K562 (cell line): ENCODE data around the gene TM7SF3. TPM values are rescaled to one million over a fixed set of nuclear protein-coding genes. Genes with fewer than 3 reads are reported as not detected.
A peak's percentile ranks its signal among the peaks of the same experiment; 100 is the strongest.

Experiments used
- ARID4B ChIP-seq: sonication (generic); formaldehyde crosslinking; IDR thresholded peaks from 2 replicates; pipeline ENCODE4 v1.8.0; 2022; ENCODE audit warnings: mild to moderate bottlenecking, missing genetic modification reagents
- BRD9 ChIP-seq: fragments of 450-650 bp; IDR thresholded peaks from 2 replicates; pipeline ENCODE4 v1.6.1; 2018; ENCODE audit warnings: low read depth; ENCODE audit not compliant: partially characterized antibody
- CSDE1 ChIP-seq, 2 experiments: fragments of 450-650 bp; IDR thresholded peaks; 2 replicates each; pipeline ENCODE4 v1.6.1; 2016; ENCODE audit warnings: mild to moderate bottlenecking in 1 of 2
- DEAF1 ChIP-seq: fragments of 450-650 bp; formaldehyde crosslinking; IDR thresholded peaks from 2 replicates; pipeline ENCODE4 v1.4.0; 2020; ENCODE audit warnings: mild to moderate bottlenecking, moderate library complexity
- HMG20A ChIP-seq: fragments of 450-650 bp; formaldehyde crosslinking; conservative IDR thresholded peaks from 2 replicates; pipeline ENCODE4 v1.4.0; 2020; ENCODE audit warnings: mild to moderate bottlenecking, mixed read lengths
- IRF9 ChIP-seq: fragments of 450-650 bp; IDR thresholded peaks from 2 replicates; pipeline ENCODE4 v1.6.1; 2016; ENCODE audit warnings: missing biosample characterization, missing genetic modification characterization
- KDM4B ChIP-seq, 2 experiments: fragments of 450-650 bp in 1 of 2; sonication (generic) in 1 of 2; IDR thresholded peaks; 2 replicates each; pipeline ENCODE4 v1.6.1; 2016 to 2017; ENCODE audit warnings: borderline replicate concordance in 2 of 2, antibody characterized with exemption in 1 of 2, low read depth in 1 of 2, mild to moderate bottlenecking in 1 of 2
- KHSRP ChIP-seq: fragments of 450-650 bp; IDR thresholded peaks from 2 replicates; pipeline ENCODE4 v1.6.1; 2017
- LARP7 ChIP-seq: fragments of 450-650 bp; IDR thresholded peaks from 2 replicates; pipeline ENCODE4 v1.6.1; 2016
- TARDBP ChIP-seq: fragments of 450-650 bp; IDR thresholded peaks from 2 replicates; pipeline ENCODE4 v1.6.1; 2016
- YY1 ChIP-seq, 3 experiments: IDR thresholded peaks; 2 replicates each; pipeline ENCODE4 v1.6.1; 2011; ENCODE audit warnings: low read length in 2 of 3, mild to moderate bottlenecking in 2 of 3, moderate library complexity in 2 of 3, borderline replicate concordance in 1 of 3, control low read depth in 1 of 3, low read depth in 1 of 3; ENCODE audit not compliant: insufficient read depth in 3 of 3, insufficient replicate concordance in 2 of 3, control insufficient read depth in 1 of 3, insufficient read length in 1 of 3; ENCODE audit errors: extremely low read depth in 1 of 3
- ZNF12 ChIP-seq: sonication (generic); formaldehyde crosslinking; IDR thresholded peaks from 2 replicates; pipeline ENCODE4 v1.4.0; 2020; ENCODE audit warnings: mild to moderate bottlenecking, missing genetic modification reagents
- ZNF695 ChIP-seq: fragments of 450-650 bp; formaldehyde crosslinking; IDR thresholded peaks from 2 replicates; pipeline ENCODE4 v1.4.0; 2020; ENCODE audit warnings: mild to moderate bottlenecking, moderate library complexity
- ZNF76 ChIP-seq: fragments of 250-450 bp; sonication (Bioruptor Pico); IDR thresholded peaks from 2 replicates; pipeline ENCODE4 v1.4.0; 2020; ENCODE audit warnings: mild to moderate bottlenecking, moderate library complexity, borderline replicate concordance
- polyA plus RNA-seq, 8 experiments: library from polyadenylated mRNA; depleted of rRNA in 4 of 8; stranded (reverse) in 5 of 8; unstranded in 3 of 8; fragments of >200 nt; fragmentation: Nextera tagmentation in 2 of 8; fragmentation: Illumina TruSeq in 1 of 8; extraction: Ambion mirVana in 2 of 8; extraction: Trizol in 1 of 8; gene quantifications; 2 replicates each; pipeline versions ENCODE4 v1.2.1 to v1.2.3, GENCODE V29; 2011 to 2014; ENCODE audit warnings: inconsistent platforms in 1 of 8, missing spikeins in 1 of 8
- total RNA-seq, 7 experiments: library from RNA; depleted of rRNA in 6 of 7; stranded (reverse); fragments of >200 nt in 6 of 7; fragmentation: Illumina TruSeq in 2 of 7; extraction: Trizol in 2 of 7; gene quantifications; 2 replicates each; pipeline versions ENCODE4 v1.2.1 to v1.2.3, GENCODE V29; 2011 to 2021; ENCODE audit warnings: low replicate concordance in 1 of 7
- TF ChIP-seq, protein P1 (sequence below): fragments of 450-650 bp; IDR thresholded peaks from 2 replicates; pipeline ENCODE4 v1.7.1; 2018; ENCODE audit warnings: mild to moderate bottlenecking, low read depth; ENCODE audit not compliant: partially characterized antibody

Gene TM7SF3
- total and polyA plus RNA-seq, 9 of the 15 experiments (the other 6 are each of a cell fraction or from before 2014, with no cell fraction given): 9.3 to 90.4 (median 24.8) TPM

DNA sequence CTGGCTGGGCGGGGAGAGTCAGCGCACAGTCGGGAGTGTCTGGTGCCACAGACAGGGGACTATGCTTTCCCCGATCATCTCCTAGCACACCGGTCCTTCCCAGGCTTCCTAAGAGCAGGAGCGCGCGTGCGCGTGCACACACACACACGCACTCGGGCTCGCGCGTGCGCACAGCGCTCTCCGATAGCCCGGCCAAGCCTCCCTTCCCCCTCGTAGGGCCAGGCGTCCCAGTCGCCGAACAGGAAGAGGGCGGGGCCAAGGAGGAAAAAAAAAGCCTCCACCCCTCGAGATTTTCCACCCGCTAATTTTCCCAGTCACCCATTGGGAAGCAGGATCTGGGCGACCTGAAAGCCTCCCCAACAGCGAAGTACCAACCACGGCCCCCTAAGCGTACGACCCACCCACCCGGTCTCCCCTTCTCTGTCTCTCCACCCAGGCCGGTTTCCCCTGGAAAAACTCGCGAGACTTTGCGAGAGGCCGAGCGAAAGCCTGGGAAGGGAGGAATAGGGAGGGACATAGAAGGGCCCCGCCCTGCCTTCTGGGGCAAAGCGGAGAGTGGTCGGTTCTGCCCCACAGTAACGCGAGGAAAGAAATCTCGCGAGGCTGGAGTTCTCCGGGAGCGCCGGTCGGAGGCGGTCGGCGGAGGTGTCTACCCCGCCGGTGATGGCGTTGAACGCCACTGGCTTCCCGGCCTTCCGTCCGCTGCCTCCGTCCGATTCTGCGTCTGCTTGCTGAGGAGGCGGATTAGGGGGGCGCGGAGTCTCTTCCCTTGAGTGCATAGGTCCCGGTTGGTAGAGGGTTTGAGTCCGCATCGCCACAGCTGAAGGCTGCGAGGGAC lies 76.1 kb downstream of the TM7SF3 start, which contains the start of the genes FGFR1OP2 and INTS13 (continued):
- peak; percentile 93 for TF ChIP-seq ARID4B (CRISPR knock-in tag)
- TF ChIP-seq, protein P1, sequence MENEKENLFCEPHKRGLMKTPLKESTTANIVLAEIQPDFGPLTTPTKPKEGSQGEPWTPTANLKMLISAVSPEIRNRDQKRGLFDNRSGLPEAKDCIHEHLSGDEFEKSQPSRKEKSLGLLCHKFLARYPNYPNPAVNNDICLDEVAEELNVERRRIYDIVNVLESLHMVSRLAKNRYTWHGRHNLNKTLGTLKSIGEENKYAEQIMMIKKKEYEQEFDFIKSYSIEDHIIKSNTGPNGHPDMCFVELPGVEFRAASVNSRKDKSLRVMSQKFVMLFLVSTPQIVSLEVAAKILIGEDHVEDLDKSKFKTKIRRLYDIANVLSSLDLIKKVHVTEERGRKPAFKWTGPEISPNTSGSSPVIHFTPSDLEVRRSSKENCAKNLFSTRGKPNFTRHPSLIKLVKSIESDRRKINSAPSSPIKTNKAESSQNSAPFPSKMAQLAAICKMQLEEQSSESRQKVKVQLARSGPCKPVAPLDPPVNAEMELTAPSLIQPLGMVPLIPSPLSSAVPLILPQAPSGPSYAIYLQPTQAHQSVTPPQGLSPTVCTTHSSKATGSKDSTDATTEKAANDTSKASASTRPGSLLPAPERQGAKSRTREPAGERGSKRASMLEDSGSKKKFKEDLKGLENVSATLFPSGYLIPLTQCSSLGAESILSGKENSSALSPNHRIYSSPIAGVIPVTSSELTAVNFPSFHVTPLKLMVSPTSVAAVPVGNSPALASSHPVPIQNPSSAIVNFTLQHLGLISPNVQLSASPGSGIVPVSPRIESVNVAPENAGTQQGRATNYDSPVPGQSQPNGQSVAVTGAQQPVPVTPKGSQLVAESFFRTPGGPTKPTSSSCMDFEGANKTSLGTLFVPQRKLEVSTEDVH: no peak
- TF ChIP-seq HMG20A (CRISPR knock-in tag): no peak
- no peak for TF ChIP-seq ZNF12
- TF ChIP-seq YY1 (IDR thresholded peaks at IDR 0.05; ENCODE audit: borderline replicate concordance in 1 of 3, control insufficient read depth in 1 of 3, extremely low read depth in 1 of 3, insufficient read depth in 3 of 3, insufficient read length in 1 of 3, insufficient replicate concordance in 2 of 3, low read depth in 1 of 3, low read length in 2 of 3): peak; percentile 46 to 94 (median 85)
- no peak for TF ChIP-seq ZNF695 (CRISPR knock-in tag)
- no peak for TF ChIP-seq TARDBP
- peak in 1 of 2 experiments; percentile 44; a peak in 1 of 4 replicates for TF ChIP-seq KDM4B (IDR thresholded peaks at IDR 0.05; ENCODE audit: borderline replicate concordance in 2 of 2, low read depth in 1 of 2)
- 0 out of 4 replicates have a peak, but pooled peaks of 1 of the 2 experiments have one; percentile 35 for TF ChIP-seq CSDE1 (IDR thresholded peaks at IDR 0.05)
- no peak for TF ChIP-seq IRF9
- no peak for TF ChIP-seq KHSRP
- no peak for TF ChIP-seq DEAF1 (CRISPR knock-in tag)
- no peak for TF ChIP-seq BRD9
- no peak for TF ChIP-seq ZNF76 (CRISPR knock-in tag)
- no peak for TF ChIP-seq LARP7
